Activated naive CD4-positive, alpha-beta T cell treated with anti-CD3 and anti-CD28 coated beads, Interleukin-2, amount 10 ng/mL, durations not matched to agents 7 days and 5 days (primary cell): ENCODE results near the gene PIGQ.

Experiments
- CTCF ChIA-PET: fragments of 350-600 bp; sonication (Branson Sonifier 250); formaldehyde crosslinking; loops from one replicate; lab custom pipeline; 2021; ENCODE audit warnings: antibody characterized with exemption; lab: Charles Lee
- DNase-seq: peaks from one replicate; pipeline ENCODE4 v3.0.0-alpha.2; 2020
- H3K27ac Mint-ChIP-seq: one replicate; pipeline ENCODE4 v1.8.0; 2021; ENCODE audit warnings: mild to moderate bottlenecking, moderate library complexity, mixed read lengths
- H3K27me3 Mint-ChIP-seq: one replicate; pipeline ENCODE4 v1.8.0; 2021; ENCODE audit warnings: mild to moderate bottlenecking, mixed read lengths
- H3K36me3 Mint-ChIP-seq: one replicate; pipeline ENCODE4 v1.8.0; 2021; ENCODE audit warnings: mixed read lengths
- H3K4me1 Mint-ChIP-seq: one replicate; pipeline ENCODE4 v1.8.0; 2021; ENCODE audit warnings: mixed read lengths
- H3K4me3 Mint-ChIP-seq: one replicate; pipeline ENCODE4 v1.8.0; 2021; ENCODE audit warnings: mild to moderate bottlenecking, moderate library complexity, mixed read lengths
- H3K9me3 Mint-ChIP-seq: one replicate; pipeline ENCODE4 v1.8.0; 2021; ENCODE audit warnings: mixed read lengths

PIGQ gene

DNA sequence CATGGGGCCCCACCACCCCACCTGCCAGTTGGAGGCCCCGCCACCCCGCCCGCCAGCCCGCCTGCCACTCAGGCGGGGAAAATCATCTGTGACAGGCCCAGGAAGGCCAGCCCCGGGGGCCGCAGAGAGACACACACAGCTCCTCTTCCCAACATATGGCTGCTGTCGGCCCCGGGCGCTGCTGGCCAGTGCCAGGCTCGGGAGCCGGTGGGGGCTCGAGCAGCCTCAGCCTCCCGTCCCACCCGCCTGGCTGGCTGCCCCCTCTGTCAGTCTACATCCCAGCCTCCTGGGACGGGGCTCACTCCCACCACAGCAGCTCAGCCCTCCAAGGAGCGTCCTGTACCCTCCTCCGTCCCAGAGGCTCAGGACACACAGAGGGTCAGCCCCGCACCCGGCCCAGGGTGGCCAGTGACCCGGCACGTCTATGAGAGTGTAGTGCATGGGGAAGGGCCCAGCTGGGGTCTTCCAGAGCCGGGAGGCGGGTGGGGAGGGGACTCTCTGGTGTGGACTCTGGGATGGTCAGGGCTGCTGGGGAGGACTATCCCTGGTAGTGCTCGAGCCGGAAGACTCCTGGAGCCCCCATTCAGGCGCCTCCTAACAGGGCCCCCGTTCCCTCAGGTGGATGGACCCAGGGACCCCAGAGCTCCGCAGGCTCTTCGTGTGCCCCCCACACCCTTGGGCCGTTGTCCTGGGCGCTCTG lies 13.1 kb upstream of the PIGQ start:
- Mint-ChIP-seq H3K27ac (no peak overlapping the region), H3K27me3 (peaks cover 35% of the 10 kb centered on the region), H3K4me3 (no peak overlapping the region), H3K4me1 (no peaks in the 10 kb centered on the region), H3K36me3 (peaks cover 2% of the 10 kb centered on the region), H3K9me3 (no peaks in the 10 kb centered on the region)
- DNase-seq = no peak
- CTCF ChIA-PET = no interaction called here

DNA sequence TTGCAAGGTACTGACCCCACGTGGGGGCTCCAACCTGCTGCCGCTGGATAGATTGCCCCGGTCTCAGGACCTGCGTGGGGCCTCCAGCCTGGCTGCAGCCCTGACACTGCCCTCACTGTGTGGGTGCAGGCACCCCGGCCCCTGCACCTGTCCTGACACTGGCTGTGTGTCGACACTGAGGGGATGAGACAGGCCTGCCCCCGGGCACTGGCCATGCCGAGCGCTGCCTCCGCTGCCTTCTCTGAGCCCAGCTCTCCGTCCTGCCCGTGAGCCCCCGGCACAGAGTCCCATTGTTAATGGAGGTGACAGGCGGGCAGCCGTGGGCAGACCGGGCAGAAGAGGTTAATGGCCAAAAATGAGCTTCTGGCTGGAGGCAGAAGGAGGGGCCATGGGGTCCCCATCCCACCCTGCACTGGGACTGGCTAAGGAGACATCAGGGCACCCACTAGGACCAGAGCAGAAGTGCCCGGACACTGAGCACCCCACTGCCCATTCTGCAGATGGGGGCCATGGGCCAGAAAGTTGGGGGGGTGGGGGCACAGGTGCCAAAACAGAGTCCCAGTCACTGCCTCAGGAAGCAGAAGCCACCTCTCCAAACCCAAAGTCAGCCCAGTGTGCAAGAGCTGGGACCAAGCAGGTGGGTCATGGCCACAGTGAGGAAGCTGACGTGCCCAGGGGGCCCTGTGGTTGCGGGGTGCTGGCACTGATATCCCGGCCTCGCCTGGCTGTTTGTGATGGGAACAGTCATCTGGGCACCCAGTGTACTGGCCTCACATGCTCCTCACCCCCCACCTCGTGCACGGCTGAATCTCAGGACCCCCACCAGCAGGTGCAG lies 12.1 kb upstream of the PIGQ start:
- H3K9me3 Mint-ChIP-seq = no peaks in the 10 kb centered on the region
- CTCF ChIA-PET = no interaction called here
- H3K36me3 Mint-ChIP-seq = peaks cover 2% of the 10 kb centered on the region
- no peak for DNase-seq
- peaks cover 45% of the 10 kb centered on the region for H3K27me3 Mint-ChIP-seq
- H3K27ac Mint-ChIP-seq = no peak overlapping the region
- H3K4me3 Mint-ChIP-seq = no peak overlapping the region
- H3K4me1 Mint-ChIP-seq = no peaks in the 10 kb centered on the region

- H3K4me1 Mint-ChIP-seq = no peaks in the 10 kb centered on the region
- peaks cover 2% of the 10 kb centered on the region for H3K36me3 Mint-ChIP-seq
- no peak overlapping the region for H3K27ac Mint-ChIP-seq
- peaks cover 52% of the 10 kb centered on the region for H3K27me3 Mint-ChIP-seq
- no peak overlapping the region for H3K4me3 Mint-ChIP-seq
- H3K9me3 Mint-ChIP-seq = no peaks in the 10 kb centered on the region
- DNase-seq = no peak
- CTCF ChIA-PET = no interaction called here
Measured at GRCh38 chr16:558298-559020, 11.3 kb upstream of the PIGQ start.

- H3K4me1 Mint-ChIP-seq = no peaks in the 10 kb centered on the region
- no peaks in the 10 kb centered on the region for H3K9me3 Mint-ChIP-seq
- peaks cover 2% of the 10 kb centered on the region for H3K36me3 Mint-ChIP-seq
- DNase-seq = no peak
- H3K27ac Mint-ChIP-seq = no peak overlapping the region
- peaks cover 52% of the 10 kb centered on the region for H3K27me3 Mint-ChIP-seq
- CTCF ChIA-PET = no interaction called here
- no peak overlapping the region for H3K4me3 Mint-ChIP-seq
Measured at GRCh38 chr16:559021-559380, 10.8 kb upstream of the PIGQ start.

DNA sequence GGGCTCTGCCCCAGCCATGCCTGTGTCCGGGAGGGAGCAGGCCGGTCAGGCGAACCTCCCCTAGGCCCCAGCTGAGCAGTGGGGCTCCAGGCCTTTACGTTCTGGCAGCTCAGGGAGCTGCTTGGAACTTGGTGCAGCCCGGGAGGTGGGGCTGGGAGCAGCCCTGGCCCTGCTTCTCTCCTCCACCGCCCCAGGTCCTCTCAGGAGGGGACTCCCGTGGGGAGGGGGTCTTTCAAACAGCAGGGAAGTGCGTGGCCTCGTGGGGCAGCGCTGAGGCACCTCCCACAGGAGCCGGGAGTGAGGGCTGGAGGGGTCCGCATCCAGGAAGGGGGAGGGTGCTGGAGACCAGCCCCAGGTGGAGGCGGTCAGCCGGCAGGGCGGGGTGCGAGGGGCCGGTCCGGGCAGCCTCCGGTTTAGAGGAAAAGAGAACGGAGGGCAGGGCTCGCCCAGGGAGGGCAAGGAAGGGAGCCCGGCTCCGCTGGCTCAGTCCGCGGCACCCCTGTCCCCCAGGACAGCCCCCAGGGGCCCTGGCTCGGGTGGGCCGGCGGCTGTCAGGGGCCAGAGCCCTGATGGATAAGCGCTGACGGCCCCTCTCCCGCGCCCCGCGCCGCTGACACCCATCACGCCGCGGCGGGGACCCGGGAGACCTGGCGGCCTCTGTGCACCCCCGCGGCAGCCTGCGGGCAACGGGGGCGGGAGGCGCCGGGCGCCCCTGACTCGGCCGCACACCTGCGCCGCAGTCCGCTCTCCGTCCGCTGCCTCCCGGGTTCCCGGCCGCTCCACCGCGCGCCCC lies 10.2 kb upstream of the PIGQ start:
- CTCF ChIA-PET = no interaction called here
- Mint-ChIP-seq H3K27me3 (peaks cover 52% of the 10 kb centered on the region), H3K4me1 (no peaks in the 10 kb centered on the region), H3K27ac (no peak overlapping the region), H3K36me3 (no peaks in the 10 kb centered on the region), H3K9me3 (no peaks in the 10 kb centered on the region), H3K4me3 (no peak overlapping the region)
- DNase-seq = no peak

- no peaks in the 10 kb centered on the region for H3K4me1 Mint-ChIP-seq
- no peaks in the 10 kb centered on the region for H3K9me3 Mint-ChIP-seq
Measured at GRCh38 chr16:560204-560700, 9.5 kb upstream of the PIGQ start, which contains the start of gene PRR35. Gene PRR35, plus strand, starts transcription at chr16:560394. Its CDS starts 2,901 bp downstream, at chr16:563295.

DNA sequence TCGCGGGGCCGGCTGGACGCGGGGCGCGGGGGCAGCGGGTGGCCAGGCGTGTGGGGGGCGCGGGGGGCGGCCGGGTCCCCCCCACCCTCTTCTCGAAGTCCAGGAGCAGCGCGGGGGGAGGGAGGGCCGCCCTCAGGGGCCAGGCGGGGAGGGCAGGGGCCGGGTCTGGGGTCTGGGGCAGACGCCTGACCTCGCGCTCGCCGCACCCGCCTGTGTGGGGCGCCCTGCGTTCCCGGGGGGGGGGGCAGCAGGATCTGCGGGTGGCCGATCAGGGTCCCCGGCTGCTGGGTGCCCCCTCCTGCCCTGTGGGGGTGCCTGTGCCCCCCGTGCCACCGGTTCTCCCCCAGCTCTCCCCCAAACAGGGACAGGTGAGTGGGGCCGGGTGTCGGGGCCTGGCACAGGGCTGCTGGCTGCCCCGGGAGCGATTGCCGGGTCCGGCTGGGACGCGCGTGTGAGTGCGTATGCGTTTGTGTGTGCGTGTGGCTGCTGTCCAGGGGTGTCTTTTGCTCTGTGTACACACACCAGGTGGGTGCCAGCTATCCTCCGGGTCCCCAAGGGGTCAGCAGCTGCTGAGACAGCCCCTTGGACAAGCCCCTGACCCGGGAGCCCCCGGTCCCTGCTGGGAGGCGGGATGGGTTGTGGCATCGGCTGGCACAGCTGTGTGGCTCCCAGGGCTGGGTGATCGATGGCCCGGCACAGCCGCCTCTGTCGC lies 8.9 kb upstream of the PIGQ start:
- no peaks in the 10 kb centered on the region for H3K9me3 Mint-ChIP-seq
- no peak overlapping the region for H3K4me3 Mint-ChIP-seq
- H3K36me3 Mint-ChIP-seq = no peaks in the 10 kb centered on the region
- H3K4me1 Mint-ChIP-seq = no peaks in the 10 kb centered on the region
- no peak overlapping the region for H3K27ac Mint-ChIP-seq
- peaks cover 52% of the 10 kb centered on the region for H3K27me3 Mint-ChIP-seq
- no peak for DNase-seq
- CTCF ChIA-PET = no interaction called here

More at GRCh38 chr16:560204-560700, 9.5 kb upstream of the PIGQ start, which contains the start of gene PRR35:
- no peak for DNase-seq
- H3K4me3 Mint-ChIP-seq = no peak within 1 kb of the TSS
- CTCF ChIA-PET = no interaction called here
- H3K36me3 Mint-ChIP-seq = no peaks in the 10 kb centered on the region
- no peak within 1 kb of the TSS for H3K27ac Mint-ChIP-seq
- peaks cover 52% of the 10 kb centered on the region for H3K27me3 Mint-ChIP-seq

- Mint-ChIP-seq H3K4me3 (no peak overlapping the region), H3K9me3 (no peaks in the 10 kb centered on the region), H3K27me3 (peaks cover 52% of the 10 kb centered on the region), H3K36me3 (no peaks in the 10 kb centered on the region), H3K4me1 (peaks cover under 1% of the 10 kb centered on the region), H3K27ac (no peak overlapping the region)
- CTCF ChIA-PET = no interaction called here
- no peak for DNase-seq
Measured at GRCh38 chr16:561413-561794, 8.4 kb upstream of the PIGQ start.

GRCh38 chr16:561957-562938 lies 7.5 kb upstream of the PIGQ start:
- Mint-ChIP-seq H3K9me3 (no peaks in the 10 kb centered on the region), H3K27me3 (peaks cover 51% of the 10 kb centered on the region), H3K27ac (no peak overlapping the region), H3K4me1 (peaks cover 9% of the 10 kb centered on the region), H3K36me3 (no peaks in the 10 kb centered on the region), H3K4me3 (no peak overlapping the region)
- CTCF ChIA-PET = no interaction called here
- no peak for DNase-seq

DNA sequence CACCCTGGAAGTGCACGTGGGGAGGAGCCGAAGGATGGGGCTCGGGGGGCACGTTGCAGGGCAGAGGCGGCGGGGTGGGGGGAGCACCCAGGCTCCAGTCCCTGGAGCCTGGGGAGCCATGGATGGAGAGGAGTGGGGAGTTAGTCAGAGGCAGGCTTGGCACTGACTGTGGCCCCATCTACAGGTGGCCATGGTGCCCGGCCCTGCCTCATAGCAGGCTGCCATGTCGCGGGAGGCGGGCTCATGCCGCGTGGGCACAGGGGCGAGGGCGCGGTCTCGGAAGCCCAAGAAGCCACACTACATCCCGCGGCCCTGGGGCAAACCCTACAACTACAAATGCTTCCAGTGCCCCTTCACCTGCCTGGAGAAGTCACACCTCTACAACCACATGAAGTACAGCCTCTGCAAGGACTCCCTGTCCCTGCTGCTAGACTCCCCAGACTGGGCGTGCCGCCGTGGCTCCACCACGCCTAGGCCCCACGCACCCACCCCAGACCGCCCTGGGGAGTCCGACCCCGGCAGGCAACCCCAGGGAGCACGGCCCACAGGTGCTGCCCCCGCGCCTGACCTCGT lies 6.6 kb upstream of the PIGQ start:
- CTCF ChIA-PET = no interaction called here
- Mint-ChIP-seq H3K36me3 (no peaks in the 10 kb centered on the region), H3K27ac (no peak overlapping the region), H3K27me3 (peaks cover 42% of the 10 kb centered on the region), H3K4me3 (no peak overlapping the region), H3K4me1 (peaks cover 9% of the 10 kb centered on the region), H3K9me3 (no peaks in the 10 kb centered on the region)
- no peak for DNase-seq

- Mint-ChIP-seq H3K27ac (no peak overlapping the region), H3K9me3 (no peaks in the 10 kb centered on the region), H3K4me1 (peaks cover 16% of the 10 kb centered on the region), H3K36me3 (no peaks in the 10 kb centered on the region), H3K27me3 (peaks cover 26% of the 10 kb centered on the region), H3K4me3 (no peak overlapping the region)
- CTCF ChIA-PET = no interaction called here
- DNase-seq = no peak
Measured at GRCh38 chr16:564690-565418, 4.9 kb upstream of the PIGQ start.
